GM12878 (cell line): ENCODE measurements around the gene TOLLIP. TPM values are rescaled to one million over a fixed set of nuclear protein-coding genes. Genes with fewer than 3 reads are reported as not detected.

Experiments
- ATAC-seq: fragments of 200-7000 bp; cut with Tn5 transposase; 3 replicates; pipeline ENCODE4 v1.9.1; 2020; ENCODE audit warnings: mild to moderate bottlenecking, moderate library complexity
- BruUV-seq: library from RNA; stranded (reverse); fragments of 400-500 nt; replicated peaks from 2 replicates; lab custom pipeline; 2021; lab: Mats Ljungman, UMichigan
- CTCF ChIA-PET: fragments of 300-600 bp; sonication (Branson Sonifier 250); formaldehyde crosslinking; extraction: SDS; loops from one replicate; lab custom pipeline; 2021; ENCODE audit warnings: inconsistent platforms; lab: Yijun Ruan, JAX
- POLR2A ChIA-PET: fragments of 350-600 bp; formaldehyde crosslinking; extraction: SDS; loops from one replicate; lab custom pipeline; 2021; ENCODE audit warnings: inconsistent platforms; lab: Charles Lee
- RAD21 ChIA-PET: fragments of 300-600 bp; sonication (Branson Sonifier 250); formaldehyde crosslinking; loops from one replicate; lab custom pipeline; 2023; ENCODE audit warnings: antibody characterized with exemption; ENCODE audit not compliant: unreplicated experiment; lab: Charles Lee
- SMC1A ChIA-PET: fragments of 300-600 bp; sonication (Branson Sonifier 250); formaldehyde crosslinking; loops from one replicate; lab custom pipeline; 2023; ENCODE audit not compliant: unreplicated experiment, uncharacterized antibody; lab: Charles Lee
- DNase-seq: peaks from one replicate; pipeline ENCODE4 v3.0.0-alpha.2; 2011; ENCODE audit warnings: low read depth, low spot score
- FAIRE-seq: peaks from 3 replicates; lab custom pipeline; 2011; peaks lifted over from hg19 to GRCh38; lab: Jason Lieb, UNC
- H2AFZ ChIP-seq: 2 replicates; pipeline ENCODE4 v1.6.0; 2011; ENCODE audit warnings: low read depth, low read length, control low read depth; ENCODE audit not compliant: control insufficient read depth
- H3K27ac ChIP-seq: 2 replicates; pipeline ENCODE4 v1.5.1; 2011; ENCODE audit warnings: control low read depth; ENCODE audit not compliant: control insufficient read depth, insufficient read depth
- H3K27me3 ChIP-seq, 2 experiments: replicated peaks in 1 of 2; 2 replicates each; pipeline versions ENCODE4 v1.6.0 to v1.6.1; 2011; ENCODE audit warnings: low read length in 1 of 2; ENCODE audit not compliant: control insufficient read depth in 2 of 2, insufficient read depth in 2 of 2
- H3K36me3 ChIP-seq, 2 experiments: 2 replicates each; pipeline ENCODE4 v1.5.1; 2011; ENCODE audit warnings: low read length in 1 of 2; ENCODE audit not compliant: control insufficient read depth in 2 of 2, insufficient read depth in 2 of 2
- H3K4me1 ChIP-seq: 2 replicates; pipeline ENCODE4 v1.6.1; 2011; ENCODE audit warnings: mild to moderate bottlenecking, low read length, moderate library complexity, mixed read lengths; ENCODE audit not compliant: control insufficient read depth, insufficient read depth
- H3K4me2 ChIP-seq: 2 replicates; pipeline ENCODE4 v1.6.0; 2011; ENCODE audit warnings: control low read depth; ENCODE audit not compliant: control insufficient read depth, insufficient read depth
- H3K4me3 ChIP-seq: fragments of 200-600 bp; sonication (generic); 2 replicates; pipeline ENCODE4 v1.5.1; 2016
- H3K79me2 ChIP-seq: 2 replicates; pipeline ENCODE4 v1.6.0; 2011; ENCODE audit warnings: low read length; ENCODE audit not compliant: control insufficient read depth, insufficient read depth
- H3K9ac ChIP-seq: 2 replicates; pipeline ENCODE4 v1.8.0; 2011; ENCODE audit warnings: low read length, control low read depth, mixed read lengths; ENCODE audit not compliant: control insufficient read depth, insufficient read depth
- H3K9me3 ChIP-seq: replicated peaks from 3 replicates; pipeline ENCODE4 v1.5.1; 2011; ENCODE audit warnings: mild to moderate bottlenecking, low read length; ENCODE audit not compliant: control insufficient read depth, insufficient read depth
- H4K20me1 ChIP-seq: 2 replicates; pipeline ENCODE4 v1.6.0; 2011; ENCODE audit not compliant: control insufficient read depth, insufficient read depth
- FOS ChIP-seq: IDR thresholded peaks from 3 replicates; pipeline ENCODE4 v1.6.1; 2011; ENCODE audit warnings: borderline replicate concordance; ENCODE audit not compliant: insufficient read length; ENCODE audit errors: extremely low read depth
- GATAD2B ChIP-seq: fragments of 450-650 bp; conservative IDR thresholded peaks from 2 replicates; pipeline ENCODE4 v1.6.1; 2017; ENCODE audit warnings: low read depth, mild to moderate bottlenecking, moderate library complexity
- IRF4 ChIP-seq: IDR thresholded peaks from 2 replicates; pipeline ENCODE4 v1.6.1; 2011; ENCODE audit warnings: low read depth, low read length
- MEF2A ChIP-seq: IDR thresholded peaks from 2 replicates; pipeline ENCODE4 v1.6.1; 2011; ENCODE audit warnings: low read depth, mild to moderate bottlenecking, low read length, moderate library complexity; ENCODE audit not compliant: insufficient read depth
- NBN ChIP-seq: fragments of 450-650 bp; IDR thresholded peaks from 2 replicates; pipeline ENCODE4 v1.6.1; 2016
- PAX8 ChIP-seq: fragments of 450-650 bp; IDR thresholded peaks from 2 replicates; pipeline ENCODE4 v1.6.1; 2017; ENCODE audit warnings: mild to moderate bottlenecking, moderate library complexity
- RFX5 ChIP-seq: IDR thresholded peaks from 2 replicates; pipeline ENCODE4 v1.6.1; 2011; ENCODE audit warnings: low read depth, low read length, improper control_type of control experiment
- SPI1 ChIP-seq: IDR thresholded peaks from 2 replicates; pipeline ENCODE4 v1.6.1; 2011; ENCODE audit warnings: low read depth, mild to moderate bottlenecking, low read length, moderate library complexity, borderline replicate concordance; ENCODE audit not compliant: insufficient read depth
- SRF ChIP-seq, 2 experiments: IDR thresholded peaks; 2 replicates each; pipeline ENCODE4 v1.6.1; 2011; ENCODE audit warnings: low read depth in 2 of 2, low read length in 2 of 2, mild to moderate bottlenecking in 1 of 2, moderate library complexity in 1 of 2
- ZZZ3 ChIP-seq: IDR thresholded peaks from 2 replicates; pipeline ENCODE4 v1.6.1; 2011; ENCODE audit warnings: low read depth; ENCODE audit not compliant: control insufficient read depth, insufficient read length
- WGBS: methylation state at CpG from one replicate; pipeline ENCODE4 v1.1.6; 2016; ENCODE audit warnings: low lambda C conversion rate; ENCODE audit not compliant: insufficient replicate concordance, insufficient coverage; ENCODE audit errors: missing lambda C conversion rate; 5-methylcytosine and 5-hydroxymethylcytosine counted together
- in situ Hi-C: fragments of 300-500 bp; cut with MboI; formaldehyde crosslinking; loops from 9 replicates; pipeline ENCODE4 v1.14.3; 2018; ENCODE audit warnings: mixed read lengths
- intact Hi-C: fragments of 100-400 bp; cut with micrococcal nuclease; formaldehyde crosslinking; loops from one replicate; pipeline ENCODE4 v1.14.2; 2022; ENCODE audit not compliant: unreplicated experiment
- polyA plus RNA-seq, 11 experiments: library from polyadenylated mRNA; depleted of rRNA in 4 of 11; unstranded in 6 of 11; stranded (reverse) in 5 of 11; fragments of >200 nt; fragmentation: Nextera tagmentation in 4 of 11; fragmentation: Illumina TruSeq in 1 of 11; extraction: Ambion mirVana in 4 of 11; extraction: Trizol in 1 of 11; gene quantifications; 1 replicate in 1 of 11; 2 replicates in 10 of 11; pipeline versions ENCODE4 v1.2.1 to v1.2.3, GENCODE V29; 2011 to 2016; ENCODE audit warnings: inconsistent platforms in 2 of 11, missing spikeins in 2 of 11, low read depth in 1 of 11
- total RNA-seq, 4 experiments: library from RNA; depleted of rRNA in 3 of 4; stranded (reverse); fragments of >200 nt in 3 of 4; fragmentation: Illumina TruSeq in 1 of 4; extraction: Trizol in 1 of 4; gene quantifications; 2 replicates each; pipeline versions ENCODE4 v1.2.1 to v1.2.3, GENCODE V29; 2013 to 2021
- TF ChIP-seq, protein P1 (sequence below): fragments of 150-350 bp; IDR thresholded peaks from 2 replicates; pipeline ENCODE4 v1.6.1; 2014; ENCODE audit warnings: mild to moderate bottlenecking, low read depth, low read length
- TF ChIP-seq, protein P2 (sequence below), 3 experiments: IDR thresholded peaks in 2 of 3; conservative IDR thresholded peaks in 1 of 3; 2 replicates each; pipeline ENCODE4 v1.5.1; 2011; ENCODE audit warnings: low read depth in 3 of 3, low read length in 3 of 3, mild to moderate bottlenecking in 3 of 3, control low read depth in 2 of 3, moderate library complexity in 2 of 3, inconsistent platforms in 1 of 3, mixed read lengths in 1 of 3; ENCODE audit not compliant: control insufficient read depth in 2 of 3, insufficient read depth in 1 of 3; ENCODE audit errors: extremely low read depth in 1 of 3
- TF ChIP-seq, protein P3 (sequence below): IDR thresholded peaks from 2 replicates; pipeline ENCODE4 v1.6.1; 2012; ENCODE audit warnings: low read length, inconsistent platforms
- TF ChIP-seq, protein P4 (sequence below): fragments of 450-650 bp; formaldehyde crosslinking; IDR thresholded peaks from 2 replicates; pipeline ENCODE4 v1.5.0; 2022; ENCODE audit warnings: mild to moderate bottlenecking, missing genetic modification characterization
- TF ChIP-seq, protein P5 (sequence below): IDR thresholded peaks from 2 replicates; pipeline ENCODE4 v1.6.1; 2011; ENCODE audit warnings: mild to moderate bottlenecking, low read depth, low read length, moderate library complexity; ENCODE audit not compliant: insufficient replicate concordance

TOLLIP gene
- total and polyA plus RNA-seq, 10 of the 15 experiments (the other 5 are each of a cell fraction or from before 2014, with no cell fraction given), result 0.47 to 39.5 (median 21.6) TPM

DNA sequence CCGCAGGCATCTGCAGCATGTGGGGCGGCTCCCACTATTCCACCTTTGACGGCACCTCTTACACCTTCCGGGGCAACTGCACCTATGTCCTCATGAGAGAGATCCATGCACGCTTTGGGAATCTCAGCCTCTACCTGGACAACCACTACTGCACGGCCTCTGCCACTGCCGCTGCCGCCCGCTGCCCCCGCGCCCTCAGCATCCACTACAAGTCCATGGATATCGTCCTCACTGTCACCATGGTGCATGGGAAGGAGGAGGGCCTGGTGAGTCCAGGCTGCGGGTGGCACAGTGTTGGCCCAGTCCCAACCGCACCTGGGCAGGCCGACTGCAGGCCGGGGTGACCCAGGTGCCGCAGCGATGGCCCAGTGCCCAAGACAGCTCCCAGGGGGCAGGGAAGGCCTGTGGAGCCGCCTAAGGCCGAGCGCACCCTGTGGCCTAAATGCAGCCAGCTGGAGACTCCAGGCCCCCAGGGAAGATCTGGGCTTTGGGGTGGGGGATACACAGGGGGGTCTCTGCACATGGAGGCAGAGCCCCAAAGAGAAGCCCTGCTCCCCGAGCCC, 55.3 kb downstream of the TOLLIP start:
- BruUV-seq, result no TSS peak
- Histone ChIP-seq H3K4me3 (no peak overlapping the region), H3K9me3 (peaks cover 1% of the 10 kb centered on the region; the same call in 2 of the 3 replicates), H3K79me2 (no peaks in the 10 kb centered on the region), H3K9ac (no peak overlapping the region), H3K36me3 (no peaks in the 10 kb centered on the region), H3K4me1 (no peaks in the 10 kb centered on the region), H4K20me1 (no peaks in the 10 kb centered on the region), H3K27me3 (no peaks in the 10 kb centered on the region), H3K27ac (no peak overlapping the region), H2AFZ (no peak overlapping the region), H3K4me2 (no peak overlapping the region)
- intact Hi-C loops, result no loop called here
- ChIA-PET CTCF (no interaction called here), POLR2A (no interaction called here), SMC1A (no interaction called here), RAD21 (no interaction called here)
- in situ Hi-C loops, result no loop called here
- DNase-seq, result no peak
- no peak for FAIRE-seq
- 81% methylated on average over 22 of the region's 22 CpGs for WGBS
- ATAC-seq, result no peak
- TF ChIP-seq, protein P1, sequence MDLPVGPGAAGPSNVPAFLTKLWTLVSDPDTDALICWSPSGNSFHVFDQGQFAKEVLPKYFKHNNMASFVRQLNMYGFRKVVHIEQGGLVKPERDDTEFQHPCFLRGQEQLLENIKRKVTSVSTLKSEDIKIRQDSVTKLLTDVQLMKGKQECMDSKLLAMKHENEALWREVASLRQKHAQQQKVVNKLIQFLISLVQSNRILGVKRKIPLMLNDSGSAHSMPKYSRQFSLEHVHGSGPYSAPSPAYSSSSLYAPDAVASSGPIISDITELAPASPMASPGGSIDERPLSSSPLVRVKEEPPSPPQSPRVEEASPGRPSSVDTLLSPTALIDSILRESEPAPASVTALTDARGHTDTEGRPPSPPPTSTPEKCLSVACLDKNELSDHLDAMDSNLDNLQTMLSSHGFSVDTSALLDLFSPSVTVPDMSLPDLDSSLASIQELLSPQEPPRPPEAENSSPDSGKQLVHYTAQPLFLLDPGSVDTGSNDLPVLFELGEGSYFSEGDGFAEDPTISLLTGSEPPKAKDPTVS, result no peak
- TF ChIP-seq ZZZ3 (no peak), IRF4 (no peak), MEF2A (no peak), SRF (IDR thresholded peaks at IDR 0.05; ENCODE audit: low read depth in 2 of 2, low read length in 2 of 2) (no peak), RFX5 (no peak), PAX8 (no peak), FOS (no peak), NBN (no peak), SPI1 (no peak), GATAD2B (no peak)
- TF ChIP-seq, protein P2, sequence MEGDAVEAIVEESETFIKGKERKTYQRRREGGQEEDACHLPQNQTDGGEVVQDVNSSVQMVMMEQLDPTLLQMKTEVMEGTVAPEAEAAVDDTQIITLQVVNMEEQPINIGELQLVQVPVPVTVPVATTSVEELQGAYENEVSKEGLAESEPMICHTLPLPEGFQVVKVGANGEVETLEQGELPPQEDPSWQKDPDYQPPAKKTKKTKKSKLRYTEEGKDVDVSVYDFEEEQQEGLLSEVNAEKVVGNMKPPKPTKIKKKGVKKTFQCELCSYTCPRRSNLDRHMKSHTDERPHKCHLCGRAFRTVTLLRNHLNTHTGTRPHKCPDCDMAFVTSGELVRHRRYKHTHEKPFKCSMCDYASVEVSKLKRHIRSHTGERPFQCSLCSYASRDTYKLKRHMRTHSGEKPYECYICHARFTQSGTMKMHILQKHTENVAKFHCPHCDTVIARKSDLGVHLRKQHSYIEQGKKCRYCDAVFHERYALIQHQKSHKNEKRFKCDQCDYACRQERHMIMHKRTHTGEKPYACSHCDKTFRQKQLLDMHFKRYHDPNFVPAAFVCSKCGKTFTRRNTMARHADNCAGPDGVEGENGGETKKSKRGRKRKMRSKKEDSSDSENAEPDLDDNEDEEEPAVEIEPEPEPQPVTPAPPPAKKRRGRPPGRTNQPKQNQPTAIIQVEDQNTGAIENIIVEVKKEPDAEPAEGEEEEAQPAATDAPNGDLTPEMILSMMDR (IDR thresholded peaks at IDR 0.05 in 2 of 3, conservative IDR thresholded peaks at IDR 0.05 in 1 of 3; ENCODE audit: control insufficient read depth in 2 of 3, extremely low read depth in 1 of 3, insufficient read depth in 1 of 3, low read depth in 3 of 3, low read length in 3 of 3), result no peak
- TF ChIP-seq, protein P3, sequence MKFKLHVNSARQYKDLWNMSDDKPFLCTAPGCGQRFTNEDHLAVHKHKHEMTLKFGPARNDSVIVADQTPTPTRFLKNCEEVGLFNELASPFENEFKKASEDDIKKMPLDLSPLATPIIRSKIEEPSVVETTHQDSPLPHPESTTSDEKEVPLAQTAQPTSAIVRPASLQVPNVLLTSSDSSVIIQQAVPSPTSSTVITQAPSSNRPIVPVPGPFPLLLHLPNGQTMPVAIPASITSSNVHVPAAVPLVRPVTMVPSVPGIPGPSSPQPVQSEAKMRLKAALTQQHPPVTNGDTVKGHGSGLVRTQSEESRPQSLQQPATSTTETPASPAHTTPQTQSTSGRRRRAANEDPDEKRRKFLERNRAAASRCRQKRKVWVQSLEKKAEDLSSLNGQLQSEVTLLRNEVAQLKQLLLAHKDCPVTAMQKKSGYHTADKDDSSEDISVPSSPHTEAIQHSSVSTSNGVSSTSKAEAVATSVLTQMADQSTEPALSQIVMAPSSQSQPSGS, result no peak
- TF ChIP-seq, protein P4, sequence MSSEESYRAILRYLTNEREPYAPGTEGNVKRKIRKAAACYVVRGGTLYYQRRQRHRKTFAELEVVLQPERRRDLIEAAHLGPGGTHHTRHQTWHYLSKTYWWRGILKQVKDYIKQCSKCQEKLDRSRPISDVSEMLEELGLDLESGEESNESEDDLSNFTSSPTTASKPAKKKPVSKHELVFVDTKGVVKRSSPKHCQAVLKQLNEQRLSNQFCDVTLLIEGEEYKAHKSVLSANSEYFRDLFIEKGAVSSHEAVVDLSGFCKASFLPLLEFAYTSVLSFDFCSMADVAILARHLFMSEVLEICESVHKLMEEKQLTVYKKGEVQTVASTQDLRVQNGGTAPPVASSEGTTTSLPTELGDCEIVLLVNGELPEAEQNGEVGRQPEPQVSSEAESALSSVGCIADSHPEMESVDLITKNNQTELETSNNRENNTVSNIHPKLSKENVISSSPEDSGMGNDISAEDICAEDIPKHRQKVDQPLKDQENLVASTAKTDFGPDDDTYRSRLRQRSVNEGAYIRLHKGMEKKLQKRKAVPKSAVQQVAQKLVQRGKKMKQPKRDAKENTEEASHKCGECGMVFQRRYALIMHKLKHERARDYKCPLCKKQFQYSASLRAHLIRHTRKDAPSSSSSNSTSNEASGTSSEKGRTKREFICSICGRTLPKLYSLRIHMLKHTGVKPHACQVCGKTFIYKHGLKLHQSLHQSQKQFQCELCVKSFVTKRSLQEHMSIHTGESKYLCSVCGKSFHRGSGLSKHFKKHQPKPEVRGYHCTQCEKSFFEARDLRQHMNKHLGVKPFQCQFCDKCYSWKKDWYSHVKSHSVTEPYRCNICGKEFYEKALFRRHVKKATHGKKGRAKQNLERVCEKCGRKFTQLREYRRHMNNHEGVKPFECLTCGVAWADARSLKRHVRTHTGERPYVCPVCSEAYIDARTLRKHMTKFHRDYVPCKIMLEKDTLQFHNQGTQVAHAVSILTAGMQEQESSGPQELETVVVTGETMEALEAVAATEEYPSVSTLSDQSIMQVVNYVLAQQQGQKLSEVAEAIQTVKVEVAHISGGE (CRISPR knock-in tag), result no peak
- TF ChIP-seq, protein P5, sequence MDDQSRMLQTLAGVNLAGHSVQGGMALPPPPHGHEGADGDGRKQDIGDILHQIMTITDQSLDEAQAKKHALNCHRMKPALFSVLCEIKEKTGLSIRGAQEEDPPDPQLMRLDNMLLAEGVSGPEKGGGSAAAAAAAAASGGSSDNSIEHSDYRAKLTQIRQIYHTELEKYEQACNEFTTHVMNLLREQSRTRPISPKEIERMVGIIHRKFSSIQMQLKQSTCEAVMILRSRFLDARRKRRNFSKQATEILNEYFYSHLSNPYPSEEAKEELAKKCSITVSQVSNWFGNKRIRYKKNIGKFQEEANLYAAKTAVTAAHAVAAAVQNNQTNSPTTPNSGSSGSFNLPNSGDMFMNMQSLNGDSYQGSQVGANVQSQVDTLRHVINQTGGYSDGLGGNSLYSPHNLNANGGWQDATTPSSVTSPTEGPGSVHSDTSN, result no peak
